Measurements from ENCODE around the gene CACNA1C.

Gene CACNA1C

DNA sequence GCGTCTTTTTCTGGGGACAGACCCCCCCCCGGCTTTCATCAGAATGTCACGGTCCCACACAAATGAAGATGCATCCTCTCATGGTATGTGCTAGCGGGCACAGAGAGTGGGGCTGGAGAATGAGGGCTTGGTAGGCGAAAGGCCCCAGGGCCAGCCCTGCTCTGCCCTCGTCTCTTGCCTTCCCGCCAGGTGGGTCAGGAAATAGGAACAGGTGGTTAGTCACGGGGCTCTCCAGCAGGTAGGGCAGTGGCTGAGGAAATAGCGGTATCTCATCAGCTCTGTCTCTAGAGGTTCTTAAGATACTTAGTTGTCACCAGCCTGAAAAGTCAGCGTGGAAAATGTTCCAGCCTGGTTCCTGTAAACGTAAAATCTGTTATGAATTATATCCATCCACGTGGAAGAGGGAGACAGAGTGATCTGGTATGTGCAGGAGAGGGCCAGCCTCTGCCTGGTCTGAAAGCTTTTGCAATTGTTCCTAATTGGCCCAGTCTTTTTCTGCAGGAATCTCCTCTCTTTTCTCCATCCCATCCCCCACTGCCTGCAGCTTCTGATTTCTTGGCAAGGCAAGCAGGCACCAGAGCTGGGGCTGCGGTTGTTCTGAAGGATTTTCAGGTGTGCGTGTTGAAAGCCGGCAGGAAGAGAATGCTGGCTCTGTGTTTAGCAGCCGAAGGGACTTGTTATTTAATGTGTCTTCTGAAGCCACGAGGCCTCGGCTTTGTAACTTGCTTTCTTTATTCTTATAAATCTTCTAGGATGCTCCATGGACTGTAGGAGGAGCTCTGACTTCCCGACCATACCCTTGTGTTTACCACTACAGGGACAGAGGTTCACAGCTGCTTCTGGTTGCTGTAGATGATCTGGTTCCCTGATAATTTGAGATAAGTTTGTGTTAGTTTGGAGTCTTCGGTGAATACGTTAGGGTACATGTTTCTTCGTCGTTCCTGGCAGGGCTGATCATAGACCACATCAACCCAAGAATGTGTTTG, 131.1 kb downstream of the CACNA1C start:
- H3K4me3 ChIP-seq (ENCODE audit: low read length) = no peak overlapping the region
- no peak for DNase-seq (ENCODE audit: low read depth)
- no peak for TF ChIP-seq CTCF (IDR thresholded peaks at IDR 0.05; ENCODE audit: insufficient read depth, low read depth, low read length, missing control alignments)

DNA sequence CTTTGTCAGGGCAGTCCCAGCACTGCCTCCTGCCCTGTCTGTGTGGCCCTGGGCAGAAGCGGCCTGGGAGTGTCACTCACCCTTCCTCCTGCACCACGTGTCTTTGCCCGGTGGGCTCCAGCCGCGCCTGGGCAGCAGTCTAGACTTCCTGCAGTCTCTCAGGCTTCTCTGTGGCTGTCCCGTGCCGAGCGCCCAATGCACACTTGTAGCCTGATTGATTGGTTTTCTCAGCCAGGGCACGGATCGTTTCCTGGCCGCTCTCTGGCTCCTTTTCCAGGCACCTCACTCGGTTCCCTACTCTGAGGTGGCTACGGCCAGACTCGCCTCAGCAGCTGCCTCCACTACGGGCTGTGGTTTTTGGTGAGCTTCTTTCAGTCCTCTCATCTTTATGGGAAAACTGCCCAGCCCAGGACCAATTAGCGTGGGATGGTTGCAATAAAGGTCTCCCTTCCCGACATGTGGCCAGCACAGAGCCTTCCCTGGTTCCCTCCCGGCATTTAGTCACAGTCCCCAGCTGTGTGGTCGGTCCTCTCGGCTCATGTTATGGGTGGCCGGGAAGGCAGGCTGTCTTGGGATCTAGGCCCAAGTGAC, 133.1 kb downstream of the CACNA1C start:
- DNase-seq (ENCODE audit: low read depth) = no peak
- TF ChIP-seq CTCF (IDR thresholded peaks at IDR 0.05; ENCODE audit: insufficient read depth, low read depth, low read length, missing control alignments) = no peak
- H3K4me3 ChIP-seq (ENCODE audit: low read length) = no peak overlapping the region

DNA sequence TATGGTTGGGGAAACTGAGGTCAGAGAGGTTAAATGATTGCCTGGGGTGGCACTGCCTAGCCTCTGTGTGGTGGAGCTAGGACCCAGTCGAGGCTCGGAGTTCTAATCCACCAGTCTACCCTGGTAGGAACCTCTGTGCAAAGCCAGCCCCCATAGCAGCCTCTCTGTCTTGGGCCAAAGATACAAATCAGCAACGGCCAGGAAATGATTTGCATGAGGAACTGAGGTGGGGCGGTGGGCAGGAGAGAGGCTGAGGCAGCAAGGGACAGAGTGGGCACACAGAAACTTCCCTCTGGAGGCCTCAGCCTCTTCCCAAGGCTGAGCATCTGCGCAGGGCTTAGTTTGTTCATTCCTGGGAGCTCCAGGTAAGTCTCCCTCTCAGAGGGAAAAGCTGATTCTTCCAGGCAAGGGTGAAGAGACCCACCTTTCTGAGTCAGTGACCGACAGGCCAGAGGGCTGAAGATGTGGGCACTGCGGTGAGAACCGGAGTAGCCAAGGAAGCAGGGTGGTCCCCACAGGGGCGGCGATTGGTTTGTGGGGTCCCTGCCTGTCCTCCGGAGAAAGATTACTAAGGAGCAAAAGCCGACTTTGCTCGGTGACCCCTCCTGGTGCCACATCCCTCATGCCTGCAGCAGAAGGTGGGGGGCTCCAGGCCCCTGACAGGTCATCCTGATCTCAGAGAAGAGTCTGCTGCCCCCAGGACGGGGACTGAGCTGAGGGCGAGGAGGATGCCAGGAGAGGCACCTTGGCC, 134.6 kb downstream of the CACNA1C start:
- DNase-seq (ENCODE audit: low read depth) = no peak
- TF ChIP-seq CTCF (IDR thresholded peaks at IDR 0.05; ENCODE audit: insufficient read depth, low read depth, low read length, missing control alignments) = no peak
- H3K4me3 ChIP-seq (ENCODE audit: low read length) = no peak overlapping the region

GRCh38 chr12:2190085-2190484, 137.3 kb downstream of the CACNA1C start:
- no peak overlapping the region for H3K4me3 ChIP-seq (ENCODE audit: low read length)
- no peak for TF ChIP-seq CTCF (IDR thresholded peaks at IDR 0.05; ENCODE audit: insufficient read depth, low read depth, low read length, missing control alignments)
- no peak for DNase-seq (ENCODE audit: low read depth)

GRCh38 chr12:2190896-2191533, 138.2 kb downstream of the CACNA1C start:
- no peak for TF ChIP-seq CTCF (IDR thresholded peaks at IDR 0.05; ENCODE audit: insufficient read depth, low read depth, low read length, missing control alignments)
- no peak for DNase-seq (ENCODE audit: low read depth)
- no peak overlapping the region for H3K4me3 ChIP-seq (ENCODE audit: low read length)

DNA sequence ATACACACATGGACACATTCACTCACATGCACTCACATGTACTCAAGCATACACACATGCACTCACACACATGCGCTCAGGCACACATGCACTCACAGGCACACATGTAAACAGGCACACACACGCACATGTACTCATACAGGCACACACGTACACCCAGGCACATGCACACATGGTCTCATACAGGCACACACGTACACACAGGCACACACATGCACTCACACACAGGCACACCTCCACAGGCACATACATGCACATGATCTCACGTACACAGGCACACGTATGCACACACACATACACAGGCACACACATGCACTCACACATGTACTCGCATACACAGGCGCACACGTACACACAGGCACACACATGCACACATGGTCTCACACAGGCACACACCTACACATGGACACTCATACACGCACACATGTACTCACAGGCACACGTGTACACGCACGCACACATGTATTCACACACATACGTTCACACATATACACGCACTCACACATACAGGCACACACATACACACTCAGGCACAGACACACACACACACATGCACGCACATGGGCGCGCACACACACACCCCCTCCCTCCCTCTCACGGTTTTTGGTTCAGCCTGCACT, 138.9 kb downstream of the CACNA1C start:
- no peak for DNase-seq (ENCODE audit: low read depth)
- no peak overlapping the region for H3K4me3 ChIP-seq (ENCODE audit: low read length)
- TF ChIP-seq CTCF (IDR thresholded peaks at IDR 0.05; ENCODE audit: insufficient read depth, low read depth, low read length, missing control alignments) = no peak

Data from epithelial cell of esophagus (primary cell).